HepG2 (cell line): ENCODE measurements around the gene AMZ2. TPM values are rescaled to one million over a fixed set of nuclear protein-coding genes. Genes with fewer than 3 reads are reported as not detected.

ENCODE experiments used
- KDM2A ChIP-seq: sonication (generic); formaldehyde crosslinking; IDR thresholded peaks from 2 replicates; pipeline ENCODE4 v1.4.0; 2020; ENCODE audit warnings: low read depth, missing genetic modification reagents, borderline replicate concordance
- MZF1 ChIP-seq: sonication (generic); formaldehyde crosslinking; IDR thresholded peaks from 2 replicates; pipeline ENCODE4 v1.8.1; 2023; ENCODE audit warnings: mild to moderate bottlenecking, missing genetic modification reagents, borderline replicate concordance
- RAD21 ChIP-seq: fragments of 450-650 bp; formaldehyde crosslinking; IDR thresholded peaks from 2 replicates; pipeline ENCODE4 v1.5.0; 2020; ENCODE audit warnings: mild to moderate bottlenecking
- RCOR2 ChIP-seq: IDR thresholded peaks from 2 replicates; pipeline ENCODE4 v1.6.1; 2016; ENCODE audit warnings: missing biosample characterization, missing genetic modification reagents
- RXRA ChIP-seq: sonication (generic); formaldehyde crosslinking; IDR thresholded peaks from 2 replicates; pipeline ENCODE4 v1.5.1; 2020; ENCODE audit warnings: missing genetic modification reagents
- SMC3 ChIP-seq: IDR thresholded peaks from 2 replicates; pipeline ENCODE4 v1.6.1; 2011; ENCODE audit warnings: low read length, improper control_type of control experiment
- SSRP1 ChIP-seq: IDR thresholded peaks from 2 replicates; pipeline ENCODE4 v1.6.1; 2016; ENCODE audit warnings: control low read depth
- TBX2 ChIP-seq: sonication (generic); formaldehyde crosslinking; IDR thresholded peaks from 2 replicates; pipeline ENCODE4 v1.5.0; 2020; ENCODE audit warnings: missing genetic modification reagents, mild to moderate bottlenecking, borderline replicate concordance
- ZNF33B ChIP-seq: sonication (generic); formaldehyde crosslinking; IDR thresholded peaks from 2 replicates; pipeline ENCODE4 v1.5.1; 2020; ENCODE audit warnings: mild to moderate bottlenecking, missing genetic modification reagents
- polyA plus RNA-seq, 8 experiments: library from polyadenylated mRNA; depleted of rRNA in 3 of 8; stranded (reverse) in 7 of 8; unstranded in 1 of 8; fragments of >200 nt; fragmentation: Illumina TruSeq in 4 of 8; extraction: Trizol in 4 of 8; gene quantifications; 2 replicates each; pipeline versions ENCODE4 v1.2.1 to v1.2.3, GENCODE V29; 2011 to 2016; ENCODE audit warnings: low read depth in 4 of 8, missing spikeins in 1 of 8, mixed read lengths in 1 of 8; ENCODE audit not compliant: insufficient read depth in 1 of 8
- total RNA-seq, 5 experiments: library from RNA; depleted of rRNA; stranded (reverse); fragments of >200 nt; fragmentation: Illumina TruSeq; extraction: Trizol; gene quantifications; 2 replicates each; pipeline ENCODE4 v1.2.3, GENCODE V29; 2016; ENCODE audit warnings: low read depth in 1 of 5
- TF ChIP-seq, protein P1 (sequence below), 2 experiments: sonication (generic) in 1 of 2; formaldehyde crosslinking in 1 of 2; IDR thresholded peaks; 2 replicates each; pipeline versions ENCODE4 v1.4.0 to v1.6.1; 2016 to 2020; ENCODE audit warnings: borderline replicate concordance in 1 of 2, low read depth in 1 of 2, mild to moderate bottlenecking in 1 of 2, missing genetic modification reagents in 1 of 2
- TF ChIP-seq, protein P2 (sequence below): sonication (generic); formaldehyde crosslinking; IDR thresholded peaks from 2 replicates; pipeline ENCODE4 v1.5.1; 2020; ENCODE audit warnings: mild to moderate bottlenecking, missing genetic modification reagents, moderate library complexity
- TF ChIP-seq, protein P3 (sequence below): sonication (generic); formaldehyde crosslinking; IDR thresholded peaks from one replicate; pipeline ENCODE4 v1.5.1; 2020; ENCODE audit warnings: mild to moderate bottlenecking, missing genetic modification reagents; ENCODE audit errors: not compliant biosample characterization
- TF ChIP-seq, protein P4 (sequence below): sonication (generic); formaldehyde crosslinking; IDR thresholded peaks from 2 replicates; pipeline ENCODE4 v1.4.0; 2020; ENCODE audit warnings: missing genetic modification reagents, low read depth, mild to moderate bottlenecking, borderline replicate concordance

AMZ2 gene
- total and polyA plus RNA-seq, 2 of the 13 experiments (the other 11 are each of a cell fraction or from before 2014, with no cell fraction given): 86.9 to 90.2 TPM

DNA sequence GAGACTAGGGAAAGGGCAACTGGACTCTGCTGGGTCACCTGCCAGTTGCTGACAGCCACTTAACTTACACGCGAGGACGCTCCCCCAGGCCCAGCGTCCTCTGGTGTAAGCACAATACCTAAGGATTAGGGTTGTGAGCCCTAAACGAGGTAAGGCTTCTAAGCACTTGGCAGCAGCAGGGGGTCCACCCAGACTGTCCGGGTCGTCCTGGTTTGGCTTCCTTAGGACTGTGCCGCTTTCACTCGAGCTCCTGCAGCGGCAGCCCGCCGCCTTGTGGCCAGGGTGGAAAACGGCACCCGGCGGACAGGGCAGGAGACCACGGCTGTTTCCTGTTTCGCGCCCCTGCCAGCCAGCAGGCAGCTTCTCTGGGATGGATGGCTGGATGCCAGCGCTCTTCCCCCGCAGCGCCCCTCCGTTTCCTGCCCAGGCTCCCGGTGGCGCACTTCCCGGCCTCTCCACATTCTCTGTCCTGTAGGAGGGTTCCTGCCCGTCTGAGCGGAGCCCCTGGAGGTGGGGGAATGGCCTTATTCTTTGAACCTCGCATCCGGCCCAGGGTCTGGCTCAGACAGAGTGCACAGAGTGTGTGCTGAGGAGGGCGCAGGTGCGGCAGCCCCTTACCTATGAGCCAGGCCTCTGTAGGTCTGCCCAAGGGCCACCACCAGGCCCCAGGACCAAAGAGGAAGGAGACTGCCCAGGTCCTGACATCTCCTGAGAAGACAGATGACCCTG, 47.0 kb upstream of the AMZ2 start (continued):
- TF ChIP-seq, protein P1, sequence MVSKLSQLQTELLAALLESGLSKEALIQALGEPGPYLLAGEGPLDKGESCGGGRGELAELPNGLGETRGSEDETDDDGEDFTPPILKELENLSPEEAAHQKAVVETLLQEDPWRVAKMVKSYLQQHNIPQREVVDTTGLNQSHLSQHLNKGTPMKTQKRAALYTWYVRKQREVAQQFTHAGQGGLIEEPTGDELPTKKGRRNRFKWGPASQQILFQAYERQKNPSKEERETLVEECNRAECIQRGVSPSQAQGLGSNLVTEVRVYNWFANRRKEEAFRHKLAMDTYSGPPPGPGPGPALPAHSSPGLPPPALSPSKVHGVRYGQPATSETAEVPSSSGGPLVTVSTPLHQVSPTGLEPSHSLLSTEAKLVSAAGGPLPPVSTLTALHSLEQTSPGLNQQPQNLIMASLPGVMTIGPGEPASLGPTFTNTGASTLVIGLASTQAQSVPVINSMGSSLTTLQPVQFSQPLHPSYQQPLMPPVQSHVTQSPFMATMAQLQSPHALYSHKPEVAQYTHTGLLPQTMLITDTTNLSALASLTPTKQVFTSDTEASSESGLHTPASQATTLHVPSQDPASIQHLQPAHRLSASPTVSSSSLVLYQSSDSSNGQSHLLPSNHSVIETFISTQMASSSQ (IDR thresholded peaks at IDR 0.05; ENCODE audit: low read depth): no peak
- TF ChIP-seq, protein P1 (CRISPR knock-in tag; IDR thresholded peaks at IDR 0.05; ENCODE audit: borderline replicate concordance): no peak
- TF ChIP-seq MZF1 (CRISPR knock-in tag): no peak
- TF ChIP-seq, protein P2, sequence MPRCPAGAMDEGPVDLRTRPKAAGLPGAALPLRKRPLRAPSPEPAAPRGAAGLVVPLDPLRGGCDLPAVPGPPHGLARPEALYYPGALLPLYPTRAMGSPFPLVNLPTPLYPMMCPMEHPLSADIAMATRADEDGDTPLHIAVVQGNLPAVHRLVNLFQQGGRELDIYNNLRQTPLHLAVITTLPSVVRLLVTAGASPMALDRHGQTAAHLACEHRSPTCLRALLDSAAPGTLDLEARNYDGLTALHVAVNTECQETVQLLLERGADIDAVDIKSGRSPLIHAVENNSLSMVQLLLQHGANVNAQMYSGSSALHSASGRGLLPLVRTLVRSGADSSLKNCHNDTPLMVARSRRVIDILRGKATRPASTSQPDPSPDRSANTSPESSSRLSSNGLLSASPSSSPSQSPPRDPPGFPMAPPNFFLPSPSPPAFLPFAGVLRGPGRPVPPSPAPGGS (CRISPR knock-in tag): peak; percentile 79; the same call in 1 of the 2 replicates
- peak; percentile 19; the same call in 1 of the 2 replicates for TF ChIP-seq RCOR2 (CRISPR knock-in tag)
- peak; percentile 69; the same call in 1 of the 2 replicates for TF ChIP-seq RXRA (CRISPR knock-in tag)
- TF ChIP-seq KDM2A (CRISPR knock-in tag): peak; percentile 95
- TF ChIP-seq SSRP1: peak; percentile 64; the same call in 1 of the 2 replicates
- peak; percentile 49; the same call in 1 of the 2 replicates for TF ChIP-seq ZNF33B (CRISPR knock-in tag)
- TF ChIP-seq, protein P3, sequence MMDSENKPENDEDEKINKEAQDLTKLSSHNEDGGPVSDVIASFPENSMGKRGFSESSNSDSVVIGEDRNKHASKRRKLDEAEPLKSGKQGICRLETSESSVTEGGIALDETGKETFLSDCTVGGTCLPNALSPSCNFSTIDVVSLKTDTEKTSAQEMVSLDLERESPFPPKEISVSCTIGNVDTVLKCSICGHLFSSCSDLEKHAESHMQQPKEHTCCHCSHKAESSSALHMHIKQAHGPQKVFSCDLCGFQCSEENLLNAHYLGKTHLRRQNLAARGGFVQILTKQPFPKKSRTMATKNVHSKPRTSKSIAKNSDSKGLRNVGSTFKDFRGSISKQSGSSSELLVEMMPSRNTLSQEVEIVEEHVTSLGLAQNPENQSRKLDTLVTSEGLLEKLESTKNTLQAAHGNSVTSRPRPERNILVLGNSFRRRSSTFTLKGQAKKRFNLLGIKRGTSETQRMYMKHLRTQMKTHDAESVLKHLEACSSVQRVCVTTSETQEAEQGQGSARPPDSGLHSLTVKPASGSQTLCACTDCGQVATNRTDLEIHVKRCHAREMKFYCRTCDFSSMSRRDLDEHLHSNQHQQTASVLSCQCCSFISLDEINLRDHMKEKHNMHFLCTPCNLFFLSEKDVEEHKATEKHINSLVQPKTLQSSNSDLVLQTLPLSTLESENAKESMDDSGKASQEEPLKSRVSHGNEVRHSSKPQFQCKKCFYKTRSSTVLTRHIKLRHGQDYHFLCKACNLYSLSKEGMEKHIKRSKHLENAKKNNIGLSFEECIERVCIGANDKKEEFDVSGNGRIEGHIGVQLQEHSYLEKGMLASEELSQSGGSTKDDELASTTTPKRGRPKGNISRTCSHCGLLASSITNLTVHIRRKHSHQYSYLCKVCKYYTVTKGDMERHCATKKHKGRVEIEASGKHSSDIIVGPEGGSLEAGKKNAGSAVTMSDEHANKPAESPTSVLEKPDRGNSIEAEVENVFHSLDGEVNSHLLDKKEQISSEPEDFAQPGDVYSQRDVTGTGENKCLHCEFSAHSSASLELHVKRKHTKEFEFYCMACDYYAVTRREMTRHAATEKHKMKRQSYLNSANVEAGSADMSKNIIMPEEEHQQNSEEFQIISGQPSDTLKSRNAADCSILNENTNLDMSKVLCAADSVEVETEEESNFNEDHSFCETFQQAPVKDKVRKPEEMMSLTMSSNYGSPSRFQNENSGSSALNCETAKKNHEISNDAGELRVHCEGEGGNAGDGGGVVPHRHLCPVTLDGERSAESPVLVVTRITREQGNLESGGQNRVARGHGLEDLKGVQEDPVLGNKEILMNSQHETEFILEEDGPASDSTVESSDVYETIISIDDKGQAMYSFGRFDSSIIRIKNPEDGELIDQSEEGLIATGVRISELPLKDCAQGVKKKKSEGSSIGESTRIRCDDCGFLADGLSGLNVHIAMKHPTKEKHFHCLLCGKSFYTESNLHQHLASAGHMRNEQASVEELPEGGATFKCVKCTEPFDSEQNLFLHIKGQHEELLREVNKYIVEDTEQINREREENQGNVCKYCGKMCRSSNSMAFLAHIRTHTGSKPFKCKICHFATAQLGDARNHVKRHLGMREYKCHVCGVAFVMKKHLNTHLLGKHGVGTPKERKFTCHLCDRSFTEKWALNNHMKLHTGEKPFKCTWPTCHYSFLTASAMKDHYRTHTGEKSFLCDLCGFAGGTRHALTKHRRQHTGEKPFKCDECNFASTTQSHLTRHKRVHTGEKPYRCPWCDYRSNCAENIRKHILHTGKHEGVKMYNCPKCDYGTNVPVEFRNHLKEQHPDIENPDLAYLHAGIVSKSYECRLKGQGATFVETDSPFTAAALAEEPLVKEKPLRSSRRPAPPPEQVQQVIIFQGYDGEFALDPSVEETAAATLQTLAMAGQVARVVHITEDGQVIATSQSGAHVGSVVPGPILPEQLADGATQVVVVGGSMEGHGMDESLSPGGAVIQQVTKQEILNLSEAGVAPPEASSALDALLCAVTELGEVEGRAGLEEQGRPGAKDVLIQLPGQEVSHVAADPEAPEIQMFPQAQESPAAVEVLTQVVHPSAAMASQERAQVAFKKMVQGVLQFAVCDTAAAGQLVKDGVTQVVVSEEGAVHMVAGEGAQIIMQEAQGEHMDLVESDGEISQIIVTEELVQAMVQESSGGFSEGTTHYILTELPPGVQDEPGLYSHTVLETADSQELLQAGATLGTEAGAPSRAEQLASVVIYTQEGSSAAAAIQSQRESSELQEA (CRISPR knock-in tag): peak; percentile 68
- TF ChIP-seq, protein P4, sequence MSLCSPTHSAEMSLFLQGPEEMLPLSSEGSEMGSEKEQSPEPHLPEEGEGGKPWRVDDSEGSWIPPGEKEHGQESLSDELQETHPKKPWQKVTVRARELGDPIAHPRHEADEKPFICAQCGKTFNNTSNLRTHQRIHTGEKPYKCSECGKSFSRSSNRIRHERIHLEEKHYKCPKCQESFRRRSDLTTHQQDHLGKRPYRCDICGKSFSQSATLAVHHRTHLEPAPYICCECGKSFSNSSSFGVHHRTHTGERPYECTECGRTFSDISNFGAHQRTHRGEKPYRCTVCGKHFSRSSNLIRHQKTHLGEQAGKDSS: peak; percentile 49; the same call in 1 of the 2 replicates
- TF ChIP-seq RAD21 (CRISPR knock-in tag): peak; percentile 90
- peak; percentile 46; the same call in 1 of the 2 replicates for TF ChIP-seq SMC3
- TF ChIP-seq TBX2 (CRISPR knock-in tag): no peak
